Epithelial cell of esophagus (primary cell): ENCODE results near the gene WARS2.

Source experiments
- DNase-seq: peaks from one replicate; pipeline ENCODE4 v3.0.0; 2010; ENCODE audit warnings: low read depth
- H3K4me3 ChIP-seq: 2 replicates; pipeline ENCODE4 v1.5.1; 2011; ENCODE audit warnings: mild to moderate bottlenecking, low read length, control low read depth
- TF ChIP-seq, protein P1 (sequence below): IDR thresholded peaks from 2 replicates; pipeline ENCODE4 v1.5.1; 2011; ENCODE audit warnings: low read depth, mild to moderate bottlenecking, low read length, control low read depth, inconsistent platforms; ENCODE audit not compliant: insufficient read depth; ENCODE audit errors: missing control alignments

WARS2 gene

DNA sequence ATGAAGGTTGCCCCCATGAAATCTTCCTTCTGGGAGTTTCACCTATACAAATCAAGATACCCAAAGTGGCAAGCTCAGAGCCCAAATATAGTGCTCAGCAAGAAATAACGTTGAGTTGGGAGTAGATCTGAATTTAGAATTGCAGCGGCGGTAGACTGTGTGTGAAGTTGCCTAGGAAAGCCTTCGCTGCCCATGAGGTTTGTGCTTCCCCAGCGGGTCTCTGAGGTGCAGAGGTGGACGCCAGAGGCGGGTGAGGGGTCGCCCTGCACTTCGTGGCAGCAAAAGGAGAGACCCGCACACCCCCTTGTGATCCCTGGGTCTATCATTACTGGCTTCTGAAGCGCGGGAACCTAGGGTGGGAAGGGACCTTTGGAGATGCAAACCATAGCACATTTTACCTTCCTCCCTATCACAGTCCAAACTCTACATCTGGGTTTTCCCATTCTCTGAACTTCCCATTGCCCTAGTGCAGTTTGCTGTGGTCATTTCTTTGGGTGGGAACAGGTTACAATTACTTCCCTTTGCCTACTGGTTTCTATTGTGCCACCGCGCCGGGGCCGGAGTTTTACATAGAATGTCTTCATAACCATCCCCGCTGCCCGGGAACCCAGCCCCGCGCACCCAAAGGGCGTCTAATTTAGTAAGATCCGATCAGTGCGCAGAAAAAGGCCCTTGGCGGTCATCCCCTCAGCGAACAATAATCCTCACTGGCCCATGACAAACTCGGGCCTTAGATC lies 157.5 kb downstream of the WARS2 start:
- TF ChIP-seq, protein P1, sequence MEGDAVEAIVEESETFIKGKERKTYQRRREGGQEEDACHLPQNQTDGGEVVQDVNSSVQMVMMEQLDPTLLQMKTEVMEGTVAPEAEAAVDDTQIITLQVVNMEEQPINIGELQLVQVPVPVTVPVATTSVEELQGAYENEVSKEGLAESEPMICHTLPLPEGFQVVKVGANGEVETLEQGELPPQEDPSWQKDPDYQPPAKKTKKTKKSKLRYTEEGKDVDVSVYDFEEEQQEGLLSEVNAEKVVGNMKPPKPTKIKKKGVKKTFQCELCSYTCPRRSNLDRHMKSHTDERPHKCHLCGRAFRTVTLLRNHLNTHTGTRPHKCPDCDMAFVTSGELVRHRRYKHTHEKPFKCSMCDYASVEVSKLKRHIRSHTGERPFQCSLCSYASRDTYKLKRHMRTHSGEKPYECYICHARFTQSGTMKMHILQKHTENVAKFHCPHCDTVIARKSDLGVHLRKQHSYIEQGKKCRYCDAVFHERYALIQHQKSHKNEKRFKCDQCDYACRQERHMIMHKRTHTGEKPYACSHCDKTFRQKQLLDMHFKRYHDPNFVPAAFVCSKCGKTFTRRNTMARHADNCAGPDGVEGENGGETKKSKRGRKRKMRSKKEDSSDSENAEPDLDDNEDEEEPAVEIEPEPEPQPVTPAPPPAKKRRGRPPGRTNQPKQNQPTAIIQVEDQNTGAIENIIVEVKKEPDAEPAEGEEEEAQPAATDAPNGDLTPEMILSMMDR = no peak
- no peak for DNase-seq
- no peak overlapping the region for H3K4me3 ChIP-seq

DNA sequence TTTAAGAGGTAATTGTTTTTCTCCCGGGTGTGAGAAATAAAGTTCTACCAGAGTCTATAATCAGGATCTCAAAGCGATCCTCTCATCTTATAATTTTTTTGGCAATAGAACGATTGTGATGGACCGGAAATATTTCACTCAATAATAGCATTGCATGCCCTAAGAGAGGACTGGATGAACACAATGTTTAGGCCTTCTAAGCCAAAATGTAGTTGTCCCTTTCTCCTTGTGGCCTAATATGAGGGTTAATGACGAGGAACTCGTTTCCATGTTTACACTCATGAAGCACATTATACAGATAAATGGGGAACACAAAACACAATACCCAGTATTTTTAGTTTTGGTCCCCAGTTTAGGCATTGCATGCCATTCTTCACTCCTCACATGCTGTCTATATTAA lies 158.2 kb downstream of the WARS2 start:
- no peak overlapping the region for H3K4me3 ChIP-seq
- TF ChIP-seq, protein P1 = no peak
- no peak for DNase-seq

DNA sequence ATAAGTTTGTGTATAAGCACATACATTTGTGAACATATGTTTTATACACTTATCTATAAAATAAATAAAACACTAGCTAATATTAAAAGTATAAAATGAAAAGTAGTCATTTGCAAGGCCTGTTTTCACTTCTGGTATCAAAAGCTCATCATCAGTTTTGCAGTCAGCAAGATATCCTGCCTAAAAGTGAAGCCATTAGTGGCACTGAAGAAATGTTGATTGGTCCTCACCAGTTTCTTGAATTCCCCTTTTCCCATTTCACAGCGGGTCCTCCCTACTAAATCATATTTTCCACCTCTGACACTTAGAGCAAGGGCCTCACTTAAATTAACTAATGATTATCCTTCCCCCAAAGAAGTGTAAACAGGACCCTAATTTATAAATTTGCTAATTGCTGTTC lies 159.0 kb downstream of the WARS2 start:
- TF ChIP-seq, protein P1 = no peak
- H3K4me3 ChIP-seq = no peak overlapping the region
- no peak for DNase-seq
